GM13976 (cell line): ENCODE data around the gene PLPPR1.

ENCODE experiments used
- DNase-seq: peaks from one replicate; pipeline ENCODE4 v3.0.0; 2012; ENCODE audit warnings: low spot score
- in situ Hi-C: fragments of 300-500 bp; cut with MboI; formaldehyde crosslinking; loops from one replicate; pipeline ENCODE4 v1.12.0; 2022; ENCODE audit warnings: low sequenced_read_pairs, mixed read lengths, inconsistent platforms; ENCODE audit not compliant: unreplicated experiment
- TF ChIP-seq, protein P1 (sequence below): IDR thresholded peaks from 2 replicates; pipeline ENCODE4 v1.5.1; 2012; ENCODE audit warnings: borderline replicate concordance, mild to moderate bottlenecking; ENCODE audit not compliant: insufficient read depth; ENCODE audit errors: extremely low read depth, missing control alignments, control extremely low read depth

Gene PLPPR1

GRCh38 chr9:101332362-101332761 is 303.8 kb downstream of the PLPPR1 start:
- TF ChIP-seq, protein P1, sequence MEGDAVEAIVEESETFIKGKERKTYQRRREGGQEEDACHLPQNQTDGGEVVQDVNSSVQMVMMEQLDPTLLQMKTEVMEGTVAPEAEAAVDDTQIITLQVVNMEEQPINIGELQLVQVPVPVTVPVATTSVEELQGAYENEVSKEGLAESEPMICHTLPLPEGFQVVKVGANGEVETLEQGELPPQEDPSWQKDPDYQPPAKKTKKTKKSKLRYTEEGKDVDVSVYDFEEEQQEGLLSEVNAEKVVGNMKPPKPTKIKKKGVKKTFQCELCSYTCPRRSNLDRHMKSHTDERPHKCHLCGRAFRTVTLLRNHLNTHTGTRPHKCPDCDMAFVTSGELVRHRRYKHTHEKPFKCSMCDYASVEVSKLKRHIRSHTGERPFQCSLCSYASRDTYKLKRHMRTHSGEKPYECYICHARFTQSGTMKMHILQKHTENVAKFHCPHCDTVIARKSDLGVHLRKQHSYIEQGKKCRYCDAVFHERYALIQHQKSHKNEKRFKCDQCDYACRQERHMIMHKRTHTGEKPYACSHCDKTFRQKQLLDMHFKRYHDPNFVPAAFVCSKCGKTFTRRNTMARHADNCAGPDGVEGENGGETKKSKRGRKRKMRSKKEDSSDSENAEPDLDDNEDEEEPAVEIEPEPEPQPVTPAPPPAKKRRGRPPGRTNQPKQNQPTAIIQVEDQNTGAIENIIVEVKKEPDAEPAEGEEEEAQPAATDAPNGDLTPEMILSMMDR = no peak
- DNase-seq = no peak
- in situ Hi-C loops = no loop called here

GRCh38 chr9:101333490-101333889 is 305.0 kb downstream of the PLPPR1 start:
- TF ChIP-seq, protein P1 = no peak
- no peak for DNase-seq
- in situ Hi-C loops = no loop called here

DNA sequence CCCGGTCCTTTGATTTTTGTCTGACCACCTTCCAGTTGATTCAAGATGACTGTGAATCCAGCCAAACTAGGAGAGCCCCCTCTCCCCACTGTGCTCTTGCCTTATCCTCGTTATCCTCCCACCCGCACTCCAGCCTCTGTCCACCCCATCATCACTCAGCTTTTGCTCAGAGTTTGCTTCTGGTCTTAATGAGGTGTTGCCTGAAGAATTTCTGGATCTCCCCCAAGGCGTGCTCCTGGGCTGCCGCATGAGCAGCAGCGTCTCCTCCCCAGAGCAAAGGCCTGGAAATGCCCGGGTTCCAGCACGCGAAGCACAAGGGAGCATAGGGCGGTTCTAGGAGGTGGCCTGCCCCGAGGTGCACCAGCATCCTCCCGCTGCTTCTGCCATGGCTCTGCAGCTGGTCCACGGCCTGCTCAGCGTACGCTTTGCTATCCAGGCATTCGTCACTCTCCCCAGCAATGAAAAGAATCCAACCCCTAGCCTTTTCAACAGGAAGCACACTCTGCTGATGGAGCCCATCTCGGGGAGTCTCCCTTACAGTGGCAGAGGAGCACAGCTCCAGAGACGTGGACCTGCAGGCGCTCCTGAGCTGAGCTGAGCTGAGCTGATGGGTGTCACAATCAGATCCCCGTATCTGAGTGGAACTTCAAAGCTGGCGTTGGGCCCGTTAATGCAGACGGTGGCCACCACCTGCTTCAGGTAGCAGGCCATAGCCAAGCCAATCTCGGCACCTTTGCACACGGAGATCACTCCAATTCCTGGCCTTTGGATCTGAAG is 305.6 kb downstream of the PLPPR1 start:
- TF ChIP-seq, protein P1 = no peak
- in situ Hi-C loops = no loop called here
- DNase-seq = no peak

DNA sequence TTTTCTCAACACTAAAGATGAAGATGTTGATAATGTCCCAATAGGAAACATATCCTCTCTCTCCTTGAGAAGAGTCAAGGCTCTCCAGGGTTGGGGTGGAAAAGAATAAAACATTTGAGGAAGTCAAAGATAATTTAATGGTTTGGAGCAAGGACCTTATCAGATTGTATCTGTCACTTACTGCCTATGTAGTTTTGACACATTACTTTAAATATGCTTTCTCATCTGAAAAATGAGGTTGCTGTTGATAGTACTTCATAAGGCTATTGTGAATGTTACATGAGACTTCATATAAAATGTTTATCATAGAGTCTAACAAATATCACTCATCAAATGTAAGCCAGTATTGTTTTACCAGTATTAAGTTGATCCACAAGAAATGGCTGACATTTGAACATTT is 307.6 kb downstream of the PLPPR1 start:
- TF ChIP-seq, protein P1 = no peak
- DNase-seq = no peak
- in situ Hi-C loops = no loop called here

DNA sequence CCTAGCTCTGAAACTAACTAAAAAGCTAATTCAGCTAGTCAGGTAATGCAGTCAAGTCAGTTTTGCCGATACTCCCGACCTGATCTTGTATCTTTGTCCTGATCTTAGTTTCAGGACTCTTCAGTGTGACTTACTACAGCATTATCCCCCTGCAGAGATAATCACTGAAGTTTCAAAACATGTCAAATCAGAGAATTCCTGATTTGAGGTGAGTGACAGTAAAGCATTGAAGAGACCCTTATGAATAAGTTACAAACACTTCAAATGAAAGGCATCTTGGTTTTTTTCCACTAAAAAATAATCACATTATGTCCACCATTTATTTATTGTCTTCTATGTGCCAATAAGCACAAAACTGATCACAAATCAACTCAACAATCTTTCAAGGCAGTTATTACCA is 308.7 kb downstream of the PLPPR1 start:
- in situ Hi-C loops = no loop called here
- TF ChIP-seq, protein P1 = no peak
- no peak for DNase-seq

GRCh38 chr9:101341958-101342357 is 313.4 kb downstream of the PLPPR1 start:
- TF ChIP-seq, protein P1 = no peak
- in situ Hi-C loops = no loop called here
- DNase-seq = no peak
